GM19467 (cell line): Measurements from ENCODE around the gene CACNA1G.
A peak's percentile ranks its signal among the peaks of the same experiment; 100 is the strongest.

Source experiments
- ATAC-seq: cut with Tn5 transposase; IDR thresholded peaks from one replicate; pipeline ENCODE4 v1.9.1; 2021; ENCODE audit warnings: mild to moderate bottlenecking, moderate library complexity; ENCODE audit not compliant: unreplicated experiment

The CACNA1G gene

DNA sequence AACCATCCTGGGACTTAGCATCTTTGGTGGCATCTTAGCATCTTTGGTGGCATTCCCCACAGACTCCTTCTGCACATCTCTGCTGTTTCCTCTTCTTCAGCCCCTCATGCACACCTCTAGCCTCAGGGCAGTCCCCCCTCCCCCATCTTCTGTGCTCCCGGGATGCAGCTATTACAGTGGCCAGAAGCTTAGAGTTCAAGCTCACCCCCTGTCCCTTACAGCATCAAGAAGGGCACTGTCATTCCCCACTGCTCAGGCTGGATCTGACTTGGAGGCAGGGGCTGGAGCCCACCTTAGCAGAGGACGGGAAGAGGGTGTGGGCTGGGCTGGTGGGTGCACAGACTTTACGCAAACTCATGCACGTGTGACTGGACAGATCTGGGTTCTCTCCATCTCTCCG lies 27.3 kb upstream of the CACNA1G start:
- no peak for ATAC-seq

DNA sequence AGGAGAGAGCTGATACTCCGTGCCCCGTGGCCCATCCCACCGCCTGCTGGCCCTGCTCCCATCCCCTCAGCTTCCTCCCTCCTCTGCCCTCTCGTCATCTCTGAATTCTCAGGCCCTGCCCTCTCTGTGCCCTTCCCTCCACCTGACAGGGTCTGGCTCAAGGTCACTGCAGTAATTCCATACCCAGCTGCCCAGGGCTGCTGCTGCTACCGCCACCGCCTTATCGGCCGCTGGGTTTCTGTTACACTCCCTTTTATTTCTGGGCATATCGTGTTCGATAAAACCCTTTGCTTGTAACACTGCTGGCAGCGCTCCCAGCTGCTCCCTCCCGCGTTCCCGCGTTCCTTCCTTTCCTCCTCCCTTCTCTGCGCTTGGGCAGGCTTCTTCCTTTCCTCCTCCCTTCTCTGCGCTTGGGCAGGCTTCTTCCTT lies 26.8 kb upstream of the CACNA1G start:
- ATAC-seq, result no peak

DNA sequence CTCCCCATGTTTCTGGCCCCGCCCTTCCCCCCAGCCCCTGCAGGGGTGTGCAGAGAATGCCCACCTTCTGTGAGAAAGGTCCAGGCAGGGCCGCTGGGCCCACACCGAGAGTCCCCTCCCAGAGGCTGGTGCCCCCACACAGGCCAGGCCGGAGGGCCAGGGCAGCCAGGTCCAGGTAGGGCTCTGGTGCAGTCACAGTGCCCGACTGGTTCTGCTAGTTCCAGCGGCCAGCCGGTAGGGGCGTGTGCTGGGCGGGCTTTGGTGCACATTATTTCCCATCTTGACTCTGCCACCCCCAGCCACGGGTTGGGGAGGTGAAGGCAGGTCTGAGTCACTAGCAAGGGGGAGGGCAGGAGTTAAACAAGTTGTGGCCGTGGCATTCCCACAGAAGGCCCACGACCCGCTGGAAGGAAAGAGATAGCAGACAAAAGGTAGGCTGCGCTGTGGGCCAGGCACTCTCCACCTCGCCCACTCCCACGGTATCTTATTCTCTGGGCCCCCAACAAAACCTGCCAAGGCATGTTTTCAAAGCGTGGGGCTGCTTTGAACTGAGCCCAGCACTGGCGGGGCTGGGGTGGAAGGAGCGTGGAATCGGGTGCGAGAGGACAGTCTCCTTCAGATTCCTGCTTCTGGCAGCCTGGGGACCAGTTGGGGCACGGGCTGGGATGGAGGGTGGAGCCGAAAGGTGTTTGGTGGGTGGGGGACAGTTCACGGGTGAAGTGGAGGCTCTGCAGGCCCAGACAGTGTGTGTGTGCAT lies 26.1 kb upstream of the CACNA1G start:
- ATAC-seq, result no peak

DNA sequence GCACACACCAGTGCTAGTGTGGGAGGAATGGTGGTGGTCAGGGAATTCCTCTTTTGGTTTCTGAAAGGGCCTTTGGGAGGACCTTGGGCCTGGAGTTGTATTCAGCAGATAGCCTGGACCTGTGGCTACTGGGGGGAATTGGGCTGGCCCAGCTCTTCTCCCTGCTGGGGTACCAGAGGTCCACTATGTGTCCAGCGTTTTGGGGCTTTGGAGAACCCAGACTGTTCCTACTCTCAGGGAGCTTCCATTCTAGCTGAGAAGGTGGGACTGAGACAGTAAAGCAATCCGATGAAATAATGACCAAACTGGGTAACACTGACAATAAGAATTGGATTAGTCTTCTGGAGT lies 25.6 kb upstream of the CACNA1G start:
- ATAC-seq, result no peak

DNA sequence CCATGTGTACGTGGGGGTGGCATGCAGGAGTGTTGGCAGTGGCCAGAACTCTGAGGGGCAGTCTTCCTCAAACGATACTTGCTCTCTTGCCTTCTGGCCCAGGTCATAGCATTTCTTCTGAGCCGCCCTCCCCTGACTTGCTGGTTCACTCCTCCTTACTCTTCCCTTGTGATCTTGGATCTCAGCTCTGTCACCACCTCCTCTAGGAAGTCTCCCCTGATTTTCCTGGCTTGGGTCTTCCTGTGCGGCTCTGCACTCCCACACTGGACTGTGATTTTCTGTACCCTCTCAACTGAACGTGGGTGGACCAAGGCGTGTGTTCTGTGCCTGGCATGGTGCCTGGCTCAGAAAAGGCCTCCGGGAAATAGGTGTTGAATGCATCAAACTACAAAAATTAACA lies 25.1 kb upstream of the CACNA1G start:
- ATAC-seq, result no peak

DNA sequence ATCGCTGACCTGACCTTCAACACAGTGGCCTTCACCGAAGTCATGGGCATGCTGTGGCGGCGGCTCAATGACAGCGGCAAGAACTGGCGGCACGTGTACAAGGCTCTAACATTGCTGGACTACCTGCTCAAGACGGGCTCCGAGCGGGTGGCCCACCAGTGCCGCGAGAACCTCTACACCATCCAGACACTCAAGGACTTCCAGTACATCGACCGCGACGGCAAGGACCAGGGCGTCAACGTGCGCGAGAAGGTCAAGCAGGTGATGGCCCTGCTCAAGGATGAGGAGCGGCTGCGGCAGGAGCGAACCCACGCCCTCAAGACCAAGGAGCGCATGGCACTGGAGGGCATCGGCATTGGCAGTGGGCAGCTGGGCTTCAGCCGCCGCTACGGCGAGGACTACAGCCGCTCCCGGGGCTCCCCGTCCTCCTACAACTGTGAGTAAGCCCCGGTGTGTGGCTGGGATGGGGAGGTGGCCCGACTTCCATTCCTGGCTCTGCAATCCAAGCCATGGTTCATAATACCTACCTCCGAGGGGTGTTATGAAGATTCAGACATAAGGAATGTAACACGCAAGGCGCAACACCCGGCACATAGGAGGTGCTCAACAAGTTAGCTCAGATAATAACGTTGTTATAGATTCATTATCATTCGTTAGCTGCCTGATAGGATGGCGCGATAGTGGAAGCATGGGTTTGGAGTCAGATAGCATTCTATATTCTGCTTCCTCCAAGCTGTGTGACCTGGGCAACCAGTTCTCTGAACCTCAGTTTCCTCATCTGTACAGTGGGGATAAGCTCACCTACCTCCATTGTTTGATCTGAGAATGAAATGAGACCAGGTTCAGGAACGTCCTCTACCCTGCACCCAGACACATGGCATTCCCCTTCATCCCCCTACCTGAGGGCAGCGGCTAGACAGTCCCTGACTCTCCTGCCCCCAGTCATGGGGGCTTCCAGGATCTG lies 23.6 kb upstream of the CACNA1G start:
- no peak for ATAC-seq

DNA sequence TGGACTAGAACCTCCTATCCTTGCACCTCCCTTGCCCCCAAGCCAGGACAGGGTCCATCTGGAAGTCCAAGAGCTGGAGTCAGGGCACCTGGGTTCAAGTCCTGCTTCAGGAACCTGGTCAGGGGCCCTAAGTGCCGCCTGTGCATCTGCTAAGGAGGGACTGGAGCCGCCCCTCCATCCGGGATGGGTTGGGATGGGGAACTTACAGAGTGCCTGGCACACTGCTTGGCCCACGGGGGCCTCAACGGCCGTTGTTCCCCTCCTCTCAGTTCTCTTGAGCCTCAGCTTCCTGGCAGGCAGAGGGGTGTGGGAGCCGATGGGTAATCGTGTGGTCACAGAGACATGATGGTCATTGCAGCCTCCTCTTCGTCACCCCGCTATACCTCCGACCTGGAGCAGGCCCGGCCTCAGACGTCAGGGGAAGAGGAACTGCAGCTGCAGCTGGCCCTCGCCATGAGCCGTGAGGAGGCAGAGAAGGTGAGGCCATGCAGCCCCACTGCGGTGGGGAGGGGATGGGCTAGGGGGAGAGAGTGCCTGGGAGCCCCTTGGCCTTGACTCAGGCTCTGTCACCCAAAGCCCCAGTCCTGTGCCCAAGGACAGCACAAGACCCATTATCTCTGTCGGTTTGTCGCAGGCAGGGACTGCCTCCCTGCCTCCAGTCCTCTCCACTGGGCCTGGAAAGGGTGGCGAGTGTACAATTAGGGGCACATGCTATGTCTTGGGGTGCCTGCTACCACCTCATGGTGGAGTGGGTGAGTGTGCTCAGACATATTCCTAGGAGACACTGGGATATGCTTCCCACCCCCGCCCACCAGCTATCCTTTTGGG lies 22.6 kb upstream of the CACNA1G start:
- ATAC-seq, result no peak

DNA sequence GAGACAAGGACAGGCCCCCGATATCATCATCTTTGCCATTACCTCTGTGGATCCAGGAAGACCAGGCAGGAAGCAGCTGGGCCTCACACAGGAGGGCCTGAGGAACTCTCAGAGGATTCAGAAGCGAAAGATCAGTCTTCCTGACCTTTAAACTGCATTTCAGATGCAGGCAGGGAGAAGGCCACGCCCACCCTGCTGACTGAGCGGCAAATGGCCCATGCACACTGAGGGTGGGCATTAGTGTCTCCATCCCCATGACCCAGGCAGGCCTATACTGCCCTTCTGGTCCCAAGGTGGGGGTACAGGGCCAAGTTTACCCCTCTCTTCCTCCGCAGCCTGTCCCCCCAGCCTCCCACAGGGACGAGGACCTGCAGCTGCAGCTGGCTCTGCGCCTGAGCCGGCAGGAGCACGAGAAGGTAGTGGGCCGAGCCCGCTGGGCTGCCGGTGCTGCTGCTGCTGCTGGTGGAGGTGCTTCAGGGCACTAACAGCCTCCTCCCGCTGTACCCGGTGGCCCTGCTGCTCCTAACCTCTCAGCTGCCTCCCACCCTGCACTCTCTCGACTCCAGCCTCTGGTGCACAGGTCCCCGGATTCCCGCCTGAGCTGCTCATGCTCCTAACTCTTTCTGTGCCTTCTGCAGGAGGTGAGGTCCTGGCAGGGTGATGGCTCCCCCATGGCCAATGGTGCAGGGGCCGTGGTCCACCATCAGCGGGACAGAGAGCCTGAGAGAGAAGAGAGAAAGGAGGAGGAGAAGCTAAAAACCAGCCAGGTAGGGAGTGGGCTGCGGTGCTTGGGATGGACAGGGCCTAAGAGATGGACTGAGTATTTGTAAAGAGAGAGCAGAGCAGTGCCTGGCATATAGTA lies 21.7 kb upstream of the CACNA1G start:
- no peak for ATAC-seq

DNA sequence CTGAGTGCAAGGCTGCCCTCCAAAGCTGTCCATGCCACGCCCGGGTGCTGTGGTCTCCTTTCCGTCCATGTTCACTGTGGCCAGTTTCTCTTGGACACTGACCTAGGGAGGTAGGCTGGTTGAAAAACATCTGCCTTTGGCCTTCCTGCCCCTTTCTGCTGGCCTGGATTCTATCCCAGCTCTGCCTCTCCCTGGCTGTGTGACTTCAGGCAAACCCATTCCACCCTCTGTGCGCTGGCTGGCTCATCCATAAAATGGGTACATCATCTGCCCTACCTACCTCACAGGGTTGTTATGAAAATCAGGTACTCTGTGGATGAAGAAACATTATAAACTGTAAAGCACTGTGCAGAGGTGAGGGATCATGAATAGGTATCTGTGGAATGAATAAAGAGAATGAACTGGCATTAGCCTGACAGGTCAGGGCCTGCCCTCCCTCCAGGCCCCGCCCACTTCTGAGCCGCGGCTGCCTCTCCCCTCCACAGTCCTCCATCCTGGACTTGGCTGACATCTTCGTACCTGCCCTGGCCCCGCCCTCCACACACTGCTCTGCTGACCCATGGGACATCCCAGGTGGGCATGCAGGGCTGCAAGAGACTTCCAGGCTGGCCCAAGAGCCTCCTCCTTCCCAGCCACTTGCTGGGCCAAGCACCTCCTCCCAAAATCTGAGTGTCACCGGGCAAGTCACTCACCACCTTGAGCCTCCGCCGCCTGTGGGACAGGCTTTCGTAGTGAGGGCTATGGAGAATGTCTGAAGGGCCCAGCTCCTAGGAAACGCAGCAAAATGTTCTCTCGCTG lies 20.6 kb upstream of the CACNA1G start:
- no peak for ATAC-seq

DNA sequence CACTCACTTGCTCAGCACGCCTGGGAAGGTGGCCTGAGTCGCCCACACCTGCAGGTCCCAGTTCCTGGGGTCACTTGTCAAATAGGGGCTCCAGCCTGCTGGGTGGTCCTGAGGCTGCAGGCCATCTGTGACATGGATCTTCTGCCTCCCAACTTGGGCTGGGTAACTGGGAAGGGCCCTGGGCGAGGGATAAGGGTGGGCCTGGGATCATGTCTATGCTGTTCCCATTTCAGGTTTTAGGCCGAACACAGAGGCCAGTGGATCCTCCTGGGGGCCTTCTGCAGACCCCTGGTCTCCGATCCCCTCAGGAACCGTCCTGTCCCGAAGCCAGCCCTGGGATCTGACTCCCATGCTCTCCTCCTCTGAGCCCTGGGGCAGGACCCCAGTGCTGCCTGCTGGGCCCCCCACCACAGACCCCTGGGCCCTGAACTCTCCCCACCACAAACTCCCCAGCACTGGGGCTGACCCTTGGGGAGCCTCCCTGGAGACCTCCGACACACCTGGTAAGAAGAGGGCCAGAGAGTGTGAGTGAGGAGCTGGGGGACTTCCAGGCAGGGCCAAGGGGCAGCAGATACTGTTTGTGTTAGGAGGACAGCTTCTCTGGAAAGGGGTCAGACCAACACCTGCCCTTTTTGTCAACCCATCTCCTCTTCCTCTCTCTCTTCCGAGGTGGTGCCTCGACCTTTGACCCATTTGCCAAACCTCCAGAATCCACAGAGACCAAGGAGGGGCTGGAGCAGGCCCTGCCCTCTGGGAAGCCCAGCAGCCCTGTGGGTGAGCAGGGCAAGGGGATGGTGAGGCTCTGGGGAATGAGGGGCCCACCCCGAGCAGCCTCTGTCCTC lies 19.7 kb upstream of the CACNA1G start:
- no peak for ATAC-seq

DNA sequence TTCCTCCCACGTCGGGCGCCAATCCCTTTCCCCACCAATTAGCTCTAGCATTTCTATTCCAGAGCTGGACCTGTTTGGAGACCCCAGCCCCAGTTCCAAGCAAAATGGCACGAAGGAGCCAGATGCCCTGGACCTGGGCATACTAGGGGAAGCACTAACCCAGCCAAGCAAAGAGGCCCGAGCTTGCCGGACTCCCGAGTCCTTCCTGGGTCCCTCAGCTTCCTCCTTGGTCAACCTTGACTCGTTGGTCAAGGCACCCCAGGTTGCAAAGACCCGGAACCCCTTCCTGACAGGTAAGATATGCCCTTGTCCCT lies 19.2 kb upstream of the CACNA1G start:
- no peak for ATAC-seq

DNA sequence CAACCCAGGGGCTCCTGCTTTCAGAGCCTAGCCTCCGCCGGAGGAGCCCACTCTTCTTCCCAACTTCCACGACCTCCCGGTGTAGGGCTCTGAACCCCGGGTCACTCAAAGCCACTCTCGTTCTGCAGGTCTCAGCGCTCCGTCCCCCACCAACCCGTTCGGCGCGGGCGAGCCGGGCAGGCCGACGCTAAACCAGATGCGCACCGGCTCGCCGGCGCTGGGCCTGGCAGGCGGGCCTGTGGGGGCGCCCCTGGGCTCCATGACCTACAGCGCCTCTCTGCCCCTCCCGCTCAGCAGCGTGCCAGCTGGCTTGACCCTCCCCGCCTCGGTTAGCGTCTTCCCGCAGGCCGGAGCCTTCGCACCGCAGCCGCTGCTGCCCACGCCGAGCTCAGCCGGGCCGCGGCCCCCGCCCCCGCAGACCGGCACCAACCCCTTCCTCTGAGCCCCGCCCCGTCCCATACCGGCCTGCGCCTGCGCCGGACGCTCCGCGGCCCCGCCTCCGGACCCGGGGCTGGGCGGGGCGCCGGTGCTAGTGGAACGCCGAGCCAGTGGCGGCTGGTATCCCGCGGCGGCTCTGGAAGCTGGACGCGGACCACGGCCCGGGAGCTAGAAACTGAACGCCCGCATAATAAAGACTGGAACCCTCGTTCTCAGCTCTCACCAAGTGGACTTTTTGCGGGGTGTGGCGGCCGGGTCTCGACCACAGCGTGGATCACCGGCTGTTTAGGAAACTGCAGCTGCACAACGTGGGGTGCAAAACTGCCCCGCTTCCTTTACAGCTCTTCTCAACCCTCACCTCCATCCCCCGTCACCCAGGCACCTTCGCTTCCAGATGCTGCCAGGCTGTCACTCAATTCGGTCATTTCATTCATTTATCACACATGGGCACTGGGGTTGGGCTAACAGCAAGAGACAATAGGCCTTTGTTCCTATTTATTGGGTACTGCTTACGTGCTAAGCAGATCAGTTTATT lies 18.5 kb upstream of the CACNA1G start:
- ATAC-seq, result peak; percentile 57

DNA sequence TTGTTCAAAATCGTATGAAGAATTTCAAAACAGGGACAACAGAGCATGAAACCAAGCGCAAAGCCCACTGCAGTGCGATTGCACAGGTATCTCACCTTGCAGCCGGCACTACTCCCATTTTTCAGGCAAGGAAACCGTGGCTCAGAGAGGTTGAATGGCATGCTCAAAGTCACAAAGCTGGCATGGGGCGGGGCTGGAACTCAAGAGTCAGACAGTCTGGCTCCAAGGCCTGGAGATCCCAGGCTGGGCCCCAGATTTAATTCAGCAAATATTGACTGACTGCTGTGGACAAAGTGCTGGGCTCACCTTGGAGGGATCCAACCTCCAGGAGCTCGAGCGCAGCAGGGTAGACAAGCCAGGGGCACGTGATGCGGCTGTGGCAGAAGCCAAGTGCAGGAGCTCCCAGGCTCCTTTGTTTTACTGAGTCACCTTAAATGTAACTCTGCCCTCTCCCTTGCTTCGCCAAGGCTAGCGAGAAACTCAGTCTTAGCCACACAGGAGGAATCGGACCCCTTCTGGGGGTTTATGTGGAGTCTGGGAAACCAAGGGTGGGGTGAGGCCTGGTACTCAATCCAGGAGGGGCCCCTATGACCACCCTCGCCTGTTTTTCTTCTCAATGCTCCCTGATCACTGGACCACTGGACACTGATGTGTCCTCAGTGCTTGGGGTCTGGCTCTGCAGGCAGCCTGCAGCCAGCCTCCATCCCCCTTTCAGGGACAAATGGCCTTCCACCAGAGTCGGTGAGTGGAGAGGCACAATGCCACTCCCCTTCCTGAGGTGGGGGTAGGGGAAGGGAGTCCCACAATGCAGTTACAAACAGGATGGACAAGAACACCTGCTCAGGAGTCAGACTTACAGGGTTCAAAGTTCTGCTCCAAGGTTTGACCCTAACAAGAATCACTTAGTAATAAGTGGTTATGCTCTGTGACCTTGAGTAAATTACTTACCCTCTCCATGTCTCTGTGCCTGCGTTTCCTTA lies 17.4 kb upstream of the CACNA1G start:
- no peak for ATAC-seq

DNA sequence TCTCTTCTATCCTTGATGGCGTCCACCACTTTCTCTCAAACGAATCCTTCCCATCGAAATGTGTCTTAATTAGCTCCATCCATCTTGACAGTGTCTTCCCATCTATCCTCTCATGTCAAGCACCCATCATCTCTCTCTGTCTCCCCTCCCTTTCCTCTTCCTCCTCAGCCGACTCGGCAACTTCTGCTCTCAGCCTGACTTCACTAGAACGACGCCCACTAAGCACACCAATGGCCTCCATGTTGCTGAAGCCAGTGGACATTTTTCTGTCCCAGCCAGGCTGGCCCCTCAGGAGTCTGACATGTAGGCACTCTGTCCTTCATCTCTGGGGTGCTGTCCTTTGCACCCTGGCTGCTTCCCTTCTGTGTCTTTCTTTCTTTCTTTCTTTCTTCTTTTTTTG lies 16.0 kb upstream of the CACNA1G start:
- no peak for ATAC-seq

DNA sequence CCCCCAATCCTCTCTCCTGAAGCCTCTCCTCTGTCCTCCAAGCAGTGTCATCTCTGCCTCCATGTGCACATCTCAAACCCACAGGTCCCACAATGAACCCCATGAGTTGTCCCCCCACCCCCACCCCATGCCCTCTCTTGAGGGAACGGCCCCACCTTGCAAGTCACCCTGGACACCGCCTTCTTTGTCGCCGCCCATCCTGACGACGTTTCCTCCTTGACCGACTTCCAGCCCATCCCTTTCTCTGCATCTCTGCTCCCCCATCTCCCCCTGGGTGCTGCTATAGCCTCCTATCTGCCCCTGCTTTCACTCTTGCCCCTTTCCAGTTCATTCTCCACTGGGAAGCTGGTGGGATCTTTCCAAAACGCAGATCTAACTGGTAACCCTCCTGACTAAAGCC lies 15.2 kb upstream of the CACNA1G start:
- no peak for ATAC-seq

DNA sequence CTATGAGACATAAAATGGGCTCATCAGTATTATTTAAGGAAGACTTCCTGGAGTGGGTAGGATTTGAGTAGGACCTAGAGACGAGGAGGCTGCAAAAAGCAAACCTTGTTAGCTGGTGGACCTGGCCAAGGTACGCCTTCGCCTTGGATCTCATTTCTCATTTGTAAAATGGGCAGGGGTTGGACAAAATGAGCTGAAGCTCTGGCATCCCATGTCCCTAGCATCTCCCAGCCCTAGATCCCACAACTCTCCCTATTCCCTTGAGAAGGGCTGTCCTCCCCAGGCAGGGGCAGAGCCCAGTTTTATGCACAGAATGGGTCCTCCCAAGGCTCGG lies 13.8 kb upstream of the CACNA1G start:
- ATAC-seq, result no peak
